H9 (cell line): ENCODE measurements around the gene KPNA2. TPM values are rescaled to one million over a fixed set of nuclear protein-coding genes. Genes with fewer than 3 reads are reported as not detected.
A peak's percentile ranks its signal among the peaks of the same experiment; 100 is the strongest.

ENCODE experiments used
- DNase-seq: peaks from one replicate; pipeline ENCODE4 v3.0.0-alpha.2; 2017
- H2AFZ ChIP-seq: one replicate; pipeline ENCODE4 v1.6.1; 2013; ENCODE audit warnings: mild to moderate bottlenecking, low read length, control low read depth, moderate library complexity
- H2AK5ac ChIP-seq: 2 replicates; pipeline ENCODE4 v1.6.1; 2013; ENCODE audit warnings: low read length, control low read depth, mixed read lengths; ENCODE audit not compliant: insufficient read length
- H2BK120ac ChIP-seq: one replicate; pipeline ENCODE4 v1.6.1; 2013; ENCODE audit warnings: low read depth, mild to moderate bottlenecking, low read length, control low read depth, inconsistent platforms; ENCODE audit not compliant: poor library complexity, severe bottlenecking
- H2BK12ac ChIP-seq: 2 replicates; pipeline ENCODE4 v1.6.1; 2013; ENCODE audit warnings: low read length, control low read depth, mixed read lengths, low read depth; ENCODE audit not compliant: insufficient read length
- H2BK15ac ChIP-seq: 2 replicates; pipeline ENCODE4 v1.6.1; 2013; ENCODE audit warnings: low read depth, low read length, control low read depth
- H2BK20ac ChIP-seq: one replicate; pipeline ENCODE4 v1.6.1; 2013; ENCODE audit warnings: low read depth, mild to moderate bottlenecking, low read length, control low read depth, inconsistent platforms; ENCODE audit not compliant: poor library complexity, severe bottlenecking
- H2BK5ac ChIP-seq: 2 replicates; pipeline ENCODE4 v1.6.1; 2013; ENCODE audit warnings: low read length, control low read depth, mixed read lengths; ENCODE audit not compliant: insufficient read length
- H3K14ac ChIP-seq: 2 replicates; pipeline ENCODE4 v1.6.1; 2013; ENCODE audit warnings: low read length, control low read depth; ENCODE audit not compliant: insufficient read depth
- H3K18ac ChIP-seq: 2 replicates; pipeline ENCODE4 v1.6.1; 2013; ENCODE audit warnings: low read depth, mild to moderate bottlenecking, mixed read lengths, low read length, control low read depth; ENCODE audit not compliant: insufficient read length
- H3K23ac ChIP-seq: 2 replicates; pipeline ENCODE4 v1.6.1; 2013; ENCODE audit warnings: low read length, control low read depth, mixed read lengths, low read depth; ENCODE audit not compliant: insufficient read length
- H3K23me2 ChIP-seq: 2 replicates; pipeline ENCODE4 v1.6.1; 2013; ENCODE audit warnings: low read depth, mild to moderate bottlenecking, mixed read lengths, low read length, control low read depth; ENCODE audit not compliant: insufficient read length, poor library complexity, severe bottlenecking
- H3K27ac ChIP-seq: 2 replicates; pipeline ENCODE4 v1.5.1; 2013; ENCODE audit warnings: low read length, control low read depth, mixed read lengths, low read depth; ENCODE audit not compliant: insufficient read length
- H3K27me3 ChIP-seq: 2 replicates; pipeline ENCODE4 v1.6.1; 2013; ENCODE audit warnings: low read length, control low read depth, inconsistent platforms; ENCODE audit not compliant: insufficient read depth
- H3K4ac ChIP-seq: 2 replicates; pipeline ENCODE4 v1.6.1; 2013; ENCODE audit warnings: low read depth, mild to moderate bottlenecking, control low read depth, inconsistent platforms, low read length, moderate library complexity
- H3K4me1 ChIP-seq: 2 replicates; pipeline ENCODE4 v1.6.1; 2013; ENCODE audit warnings: low read length, control low read depth, inconsistent platforms; ENCODE audit not compliant: insufficient read depth
- H3K4me2 ChIP-seq: 2 replicates; pipeline ENCODE4 v1.6.1; 2013; ENCODE audit warnings: low read length, control low read depth, mixed read lengths; ENCODE audit not compliant: insufficient read length, insufficient read depth
- H3K56ac ChIP-seq: 2 replicates; pipeline ENCODE4 v1.6.1; 2013; ENCODE audit warnings: low read depth, mild to moderate bottlenecking, mixed read lengths, low read length, control low read depth; ENCODE audit not compliant: insufficient read length
- H3K79me1 ChIP-seq: 2 replicates; pipeline ENCODE4 v1.6.1; 2013; ENCODE audit warnings: low read depth, mild to moderate bottlenecking, moderate library complexity, low read length, control low read depth, inconsistent platforms; ENCODE audit not compliant: insufficient read depth, poor library complexity, severe bottlenecking
- H3K79me2 ChIP-seq: 2 replicates; pipeline ENCODE4 v1.6.1; 2013; ENCODE audit warnings: low read length, control low read depth, inconsistent platforms; ENCODE audit not compliant: insufficient read depth
- H3K9ac ChIP-seq: 2 replicates; pipeline ENCODE4 v1.6.1; 2013; ENCODE audit warnings: low read length, control low read depth, mixed read lengths; ENCODE audit not compliant: insufficient read length; ENCODE audit errors: extremely low read depth
- H3K9me3 ChIP-seq: one replicate; pipeline ENCODE4 v1.6.1; 2013; ENCODE audit warnings: low read depth, low read length, inconsistent platforms; ENCODE audit not compliant: control insufficient read depth
- H3T11ph ChIP-seq: one replicate; pipeline ENCODE4 v1.6.1; 2013; ENCODE audit warnings: mild to moderate bottlenecking, low read length, control low read depth, inconsistent platforms
- H4K20me1 ChIP-seq: one replicate; pipeline ENCODE4 v1.6.1; 2013; ENCODE audit not compliant: control insufficient read depth, insufficient read length, insufficient read depth
- H4K5ac ChIP-seq: 2 replicates; pipeline ENCODE4 v1.6.1; 2013; ENCODE audit warnings: low read depth, mild to moderate bottlenecking, mixed read lengths, low read length, control low read depth; ENCODE audit not compliant: insufficient read length
- H4K8ac ChIP-seq: replicated peaks from 2 replicates; pipeline ENCODE4 v1.6.1; 2013; ENCODE audit warnings: low read length, control low read depth, mixed read lengths, low read depth; ENCODE audit not compliant: insufficient read length
- H4K91ac ChIP-seq: 2 replicates; pipeline ENCODE4 v1.6.1; 2013; ENCODE audit warnings: low read depth, mild to moderate bottlenecking, moderate library complexity, mixed read lengths, low read length, control low read depth; ENCODE audit not compliant: insufficient read length
- H3K27ac Mint-ChIP-seq, 3 experiments: 2 replicates in 2 of 3; 3 replicates in 1 of 3; pipeline ENCODE4 v1.8.0; 2020 to 2021; ENCODE audit warnings: mixed read lengths in 3 of 3, mild to moderate bottlenecking in 1 of 3, moderate library complexity in 1 of 3
- H3K27me3 Mint-ChIP-seq: 2 replicates; pipeline ENCODE4 v1.8.0; 2021; ENCODE audit warnings: low read depth, mild to moderate bottlenecking, moderate library complexity, mixed read lengths
- H3K36me3 Mint-ChIP-seq, 3 experiments: 2 replicates in 2 of 3; 3 replicates in 1 of 3; pipeline ENCODE4 v1.8.0; 2020 to 2021; ENCODE audit warnings: low read depth in 3 of 3, mixed read lengths in 3 of 3; ENCODE audit not compliant: insufficient read depth in 1 of 3
- H3K4me1 Mint-ChIP-seq, 2 experiments: 2 replicates each; pipeline ENCODE4 v1.8.0; 2020; ENCODE audit warnings: mixed read lengths in 2 of 2
- H3K4me3 Mint-ChIP-seq, 2 experiments: 2 replicates in 1 of 2; 3 replicates in 1 of 2; pipeline ENCODE4 v1.8.0; 2020 to 2021; ENCODE audit warnings: mild to moderate bottlenecking in 2 of 2, mixed read lengths in 2 of 2, moderate library complexity in 1 of 2
- H3K9me3 Mint-ChIP-seq, 2 experiments: 2 replicates in 1 of 2; 3 replicates in 1 of 2; pipeline ENCODE4 v1.8.0; 2020; ENCODE audit warnings: mild to moderate bottlenecking in 2 of 2, mixed read lengths in 2 of 2, moderate library complexity in 1 of 2
- WGBS: extraction: QIAGEN DNeasy Blood & Tissue Kit; methylation state at CpG from one replicate; pipeline ENCODE4 v1.1.7; 2013; ENCODE audit warnings: missing lambda C conversion rate, low lambda C conversion rate, mixed read lengths; ENCODE audit not compliant: insufficient read length; ENCODE audit errors: extremely low coverage; 5-methylcytosine and 5-hydroxymethylcytosine counted together
- total RNA-seq: library from RNA; stranded (reverse); gene quantifications from 2 replicates; pipeline ENCODE4 v1.2.1, GENCODE V29; 2021
- TF ChIP-seq, protein P1 (sequence below): fragments of 200-600 bp; sonication (generic); conservative IDR thresholded peaks from 3 replicates; pipeline ENCODE4 v1.8.0; 2021; ENCODE audit warnings: antibody characterized with exemption, mild to moderate bottlenecking

The KPNA2 gene
- total RNA-seq, 1 experiment from 2014 or later = 432 TPM

- peaks cover 0 to 3% of the 10 kb centered on the region in 2 experiments; a peak in 1 of 5 replicates for H3K9me3 Mint-ChIP-seq
- Histone ChIP-seq H3K9ac (no peak overlapping the region), H2AK5ac (no peak overlapping the region), H3K56ac (no peak overlapping the region), H3K27me3 (no peaks in the 10 kb centered on the region), H3K79me2 (peaks cover 18% of the 10 kb centered on the region), H3K23me2 (no peaks in the 10 kb centered on the region), H2BK120ac (no peak overlapping the region), H3K14ac (no peak overlapping the region; the same call in 1 of the 2 replicates), H4K8ac (no peak overlapping the region), H4K5ac (peak overlapping the region; percentile 47), H2BK12ac (peak overlapping the region; percentile 28), H2BK15ac (no peak overlapping the region), H2BK5ac (no peak overlapping the region), H4K91ac (no peak overlapping the region), H2AFZ (no peak overlapping the region), H3K4me1 (peaks cover 3% of the 10 kb centered on the region; the same call in 1 of the 2 replicates), H2BK20ac (no peak overlapping the region), H3T11ph (no peak overlapping the region), H3K4me2 (peak overlapping the region; percentile 26), H3K79me1 (no peaks in the 10 kb centered on the region), H4K20me1 (no peaks in the 10 kb centered on the region), H3K18ac (peak overlapping the region; percentile 27), H3K27ac (peak overlapping the region; percentile 89), H3K4ac (no peak overlapping the region; the same call in 1 of the 2 replicates), H3K9me3 (no peaks in the 10 kb centered on the region), H3K23ac (no peak overlapping the region)
- no CpG with 5 or more reads among the region's 7 CpGs for WGBS
- H3K27me3 Mint-ChIP-seq = no peaks in the 10 kb centered on the region
- TF ChIP-seq, protein P1, sequence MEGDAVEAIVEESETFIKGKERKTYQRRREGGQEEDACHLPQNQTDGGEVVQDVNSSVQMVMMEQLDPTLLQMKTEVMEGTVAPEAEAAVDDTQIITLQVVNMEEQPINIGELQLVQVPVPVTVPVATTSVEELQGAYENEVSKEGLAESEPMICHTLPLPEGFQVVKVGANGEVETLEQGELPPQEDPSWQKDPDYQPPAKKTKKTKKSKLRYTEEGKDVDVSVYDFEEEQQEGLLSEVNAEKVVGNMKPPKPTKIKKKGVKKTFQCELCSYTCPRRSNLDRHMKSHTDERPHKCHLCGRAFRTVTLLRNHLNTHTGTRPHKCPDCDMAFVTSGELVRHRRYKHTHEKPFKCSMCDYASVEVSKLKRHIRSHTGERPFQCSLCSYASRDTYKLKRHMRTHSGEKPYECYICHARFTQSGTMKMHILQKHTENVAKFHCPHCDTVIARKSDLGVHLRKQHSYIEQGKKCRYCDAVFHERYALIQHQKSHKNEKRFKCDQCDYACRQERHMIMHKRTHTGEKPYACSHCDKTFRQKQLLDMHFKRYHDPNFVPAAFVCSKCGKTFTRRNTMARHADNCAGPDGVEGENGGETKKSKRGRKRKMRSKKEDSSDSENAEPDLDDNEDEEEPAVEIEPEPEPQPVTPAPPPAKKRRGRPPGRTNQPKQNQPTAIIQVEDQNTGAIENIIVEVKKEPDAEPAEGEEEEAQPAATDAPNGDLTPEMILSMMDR = no peak
- peak; percentile 97 for DNase-seq
- H3K4me1 Mint-ChIP-seq = peaks cover 34 to 42% of the 10 kb centered on the region in 2 experiments
- H3K4me3 Mint-ChIP-seq = peak overlapping the region; percentile 62 to 97
- H3K27ac Mint-ChIP-seq = peak overlapping the region; percentile 94 to 99 (median 99)
- H3K36me3 Mint-ChIP-seq = peaks cover 30% of the 10 kb centered on the region in 3 experiments
Measured at GRCh38 chr17:68033636-68034451, 1.7 kb upstream of the KPNA2 start.
